H1 (cell line): ENCODE measurements around the gene PDK2. TPM values are rescaled to one million over a fixed set of nuclear protein-coding genes. Genes with fewer than 3 reads are reported as not detected.

Experiments used
- SAP30 ChIP-seq: fragments of 300-600 bp; sonication (generic); IDR thresholded peaks from 2 replicates; pipeline ENCODE4 v1.7.1; 2012; ENCODE audit warnings: low read length, moderate library complexity, mild to moderate bottlenecking, inconsistent platforms; ENCODE audit not compliant: insufficient read depth, insufficient replicate concordance
- TBP ChIP-seq: IDR thresholded peaks from 2 replicates; pipeline ENCODE4 v1.6.1; 2011; ENCODE audit warnings: low read depth, low read length, improper control_type of control experiment
- polyA plus RNA-seq, 7 experiments: library from polyadenylated mRNA; depleted of rRNA in 3 of 7; stranded (reverse) in 5 of 7; unstranded in 2 of 7; fragments of >200 nt in 5 of 7; fragments of 200-250 nt in 2 of 7; gene quantifications; 1 replicate in 5 of 7; 2 replicates in 1 of 7; 4 replicates in 1 of 7; pipeline versions ENCODE4 v1.2.1 to v1.2.3, GENCODE V29; 2011 to 2013; ENCODE audit warnings: missing spikeins in 2 of 7, mixed read lengths in 2 of 7
- total RNA-seq: library from RNA; stranded (reverse); fragmentation: NEBNext Ultra II Directional; extraction: Animal tissue kit (Norgen Biotek cat#: 25700); gene quantifications from 2 replicates; pipeline ENCODE4 v1.2.1, GENCODE V29; 2021

Gene PDK2
- total and polyA plus RNA-seq, 2 of the 8 experiments (the other 6 are each of a cell fraction or from before 2014, with no cell fraction given), result 18.3 to 121 TPM

DNA sequence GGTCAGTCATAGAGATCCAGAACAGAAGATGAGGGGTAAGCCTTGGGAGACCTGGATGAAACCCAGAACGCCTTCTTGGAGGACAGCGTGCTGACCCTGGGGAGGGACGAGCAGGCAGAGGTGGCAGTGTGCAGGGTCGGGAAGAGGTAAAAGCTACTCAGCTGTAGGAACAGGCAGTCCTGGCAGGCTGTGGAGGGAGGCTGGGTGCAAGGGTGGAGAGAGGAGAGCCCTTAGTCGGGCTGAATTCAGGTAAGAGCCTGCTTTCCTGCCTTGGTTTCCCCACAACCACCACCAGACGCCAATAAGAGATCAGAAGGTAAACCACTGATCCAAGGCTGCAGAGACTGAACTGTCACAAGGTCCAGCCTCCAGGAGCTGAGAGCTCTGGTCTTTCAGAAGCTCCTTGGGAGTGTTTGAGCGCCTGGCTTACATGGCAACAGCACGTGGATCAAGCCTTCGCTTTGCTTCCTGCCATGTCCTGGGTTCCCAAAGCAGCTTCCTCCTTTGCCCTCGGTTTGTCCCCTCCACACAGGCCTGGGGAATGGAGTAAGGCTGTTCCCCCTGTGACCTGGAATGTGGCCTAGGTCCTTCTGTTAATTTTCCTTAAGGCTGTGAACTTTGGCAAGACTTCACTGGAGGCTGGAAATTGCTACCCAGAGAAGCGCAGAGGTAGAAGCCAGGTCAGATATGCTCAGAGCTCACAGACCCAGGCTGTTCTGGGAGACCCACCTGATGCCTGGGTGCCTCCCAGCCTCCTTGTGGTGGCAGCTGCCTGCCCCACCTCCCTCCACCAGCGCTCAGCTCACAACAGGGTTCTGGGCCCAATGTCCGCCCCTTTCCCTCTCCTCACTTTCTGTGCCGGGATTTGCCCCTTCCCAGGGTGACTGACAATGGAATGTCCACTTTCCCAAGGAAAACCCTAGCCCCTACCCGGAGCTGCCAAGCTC, 3.9 kb upstream of the PDK2 start (continued):
- TF ChIP-seq TBP, result no peak
- TF ChIP-seq SAP30, result no peak
- TF ChIP-seq, all 59 proteins: peak for 0
